GM18511 (cell line): Measurements from ENCODE around the gene RALBP1.
"Not testable (repeated sequence)": the region's sequence is repeated elsewhere in the genome, so short reads cannot be mapped to it uniquely, and the experiment has no call there.

Source experiments
- ATAC-seq: cut with Tn5 transposase; IDR thresholded peaks from one replicate; pipeline ENCODE4 v1.9.1; 2021; ENCODE audit warnings: mild to moderate bottlenecking, moderate library complexity; ENCODE audit not compliant: unreplicated experiment

RALBP1 gene

DNA sequence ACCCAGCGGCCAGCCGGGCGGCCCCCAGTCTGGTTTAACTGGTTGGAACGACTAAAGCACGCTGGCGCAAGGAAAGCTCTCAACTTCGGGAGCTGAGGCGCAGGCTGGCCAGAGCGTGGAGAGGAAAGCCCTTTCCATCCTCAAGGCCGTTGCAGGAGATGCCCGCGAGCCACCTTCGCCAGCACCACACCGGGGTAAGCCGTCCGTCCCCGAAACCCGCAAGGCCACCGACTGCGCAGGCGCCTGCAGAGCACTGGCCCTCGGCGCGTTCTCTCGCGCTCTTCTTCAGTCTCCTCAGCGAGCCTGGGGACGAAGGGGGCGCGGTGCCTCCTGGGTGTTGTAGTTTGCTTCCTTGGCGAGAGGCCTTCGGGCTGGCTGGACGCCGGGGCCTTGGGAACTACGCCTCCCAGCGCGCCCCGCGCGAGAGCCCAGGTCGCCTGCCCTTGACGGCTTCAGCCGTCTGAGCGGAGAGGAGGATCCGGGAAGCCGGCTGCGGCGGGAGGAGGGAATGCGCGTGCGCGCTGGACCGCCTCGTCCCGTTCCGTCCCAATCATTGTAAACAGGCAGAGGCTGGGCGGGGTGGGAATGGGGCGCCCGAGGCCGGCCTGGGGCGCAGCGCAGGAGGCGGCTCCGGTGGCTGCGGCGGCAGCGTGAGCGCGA, at the start of gene RALBP1:
TSS of gene RALBP1 (plus strand) at position 531 of the 660 bp plus-strand sequence. CDS start 37,533 bp downstream, outside the sequence.
- ATAC-seq = peak; percentile 92

DNA sequence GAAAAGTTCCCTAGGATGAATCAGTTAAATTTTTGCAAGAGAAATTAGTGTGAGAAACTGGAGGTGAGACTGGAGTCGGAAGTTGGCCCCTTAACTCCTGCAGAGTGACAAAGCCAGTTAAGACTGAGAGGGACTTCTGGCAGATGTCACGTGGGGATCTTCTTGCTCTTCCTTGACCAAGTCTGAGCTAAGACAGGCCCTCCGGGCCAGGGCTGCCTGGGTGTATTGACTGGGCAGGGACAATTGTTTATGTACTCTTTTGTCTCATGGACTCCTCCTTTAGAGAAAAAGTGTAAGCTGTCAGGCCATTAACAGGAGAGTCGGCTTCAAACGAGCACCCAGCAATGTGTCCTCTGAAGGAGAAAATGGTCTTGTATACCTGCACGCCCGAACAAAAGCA, 48.6 kb upstream of the RALBP1 start:
- no peak for ATAC-seq

DNA sequence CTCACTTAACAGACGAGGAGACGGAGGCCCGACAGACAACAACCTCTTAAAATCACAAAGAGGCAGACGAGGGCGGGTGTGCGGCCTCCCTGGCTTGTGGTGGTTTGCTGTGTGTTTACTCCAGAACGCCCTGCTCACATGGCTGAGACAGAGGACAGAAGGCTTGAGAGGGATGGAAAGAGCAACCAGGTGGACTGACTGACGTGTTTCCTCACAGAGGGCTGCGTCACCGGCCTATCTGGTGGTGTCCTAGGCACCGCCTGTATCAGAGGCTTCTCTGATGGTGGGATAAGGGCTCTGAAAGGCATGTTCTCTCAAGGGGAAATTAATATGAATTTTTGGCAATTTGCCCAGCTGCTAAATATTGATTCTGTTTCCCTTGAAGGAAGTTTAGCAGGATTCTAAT, 47.0 kb upstream of the RALBP1 start:
- ATAC-seq = no peak

DNA sequence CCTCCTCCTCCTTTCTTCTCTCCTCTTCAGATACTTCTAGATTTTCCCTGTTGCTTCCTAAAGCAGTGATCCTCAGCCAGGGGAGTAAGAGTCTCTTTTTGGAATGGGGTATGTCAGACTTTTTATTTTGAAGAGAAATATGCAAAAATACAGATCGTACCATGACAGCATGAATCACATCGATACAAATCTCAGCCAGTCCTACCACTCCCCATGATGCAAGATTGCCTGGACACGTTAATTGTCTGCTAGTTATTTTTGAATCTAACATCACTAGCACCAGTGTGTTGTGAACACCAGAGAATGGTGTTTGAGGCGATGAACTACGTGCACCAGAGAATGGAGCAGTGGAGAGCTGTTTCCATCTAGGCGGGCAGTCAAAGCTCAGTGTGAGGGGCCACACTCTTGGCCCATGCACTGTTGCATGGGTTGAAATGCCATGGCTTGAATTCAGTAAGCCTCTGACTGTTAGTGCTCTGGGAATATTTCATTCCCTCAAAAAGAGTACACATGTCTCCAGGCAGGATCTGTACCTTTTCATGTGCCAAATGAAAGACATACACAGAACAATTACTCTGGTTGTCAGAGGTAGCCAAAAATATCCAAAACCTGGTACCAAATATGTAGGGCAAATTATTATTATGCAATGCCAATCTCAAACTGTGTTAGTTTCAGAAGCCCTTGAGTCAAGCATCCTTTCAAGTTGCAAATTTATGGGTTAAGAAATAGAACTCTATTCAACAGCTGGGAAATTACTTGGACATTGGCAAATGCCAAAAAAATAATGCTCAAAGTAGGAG, 46.3 kb upstream of the RALBP1 start:
- no peak for ATAC-seq

DNA sequence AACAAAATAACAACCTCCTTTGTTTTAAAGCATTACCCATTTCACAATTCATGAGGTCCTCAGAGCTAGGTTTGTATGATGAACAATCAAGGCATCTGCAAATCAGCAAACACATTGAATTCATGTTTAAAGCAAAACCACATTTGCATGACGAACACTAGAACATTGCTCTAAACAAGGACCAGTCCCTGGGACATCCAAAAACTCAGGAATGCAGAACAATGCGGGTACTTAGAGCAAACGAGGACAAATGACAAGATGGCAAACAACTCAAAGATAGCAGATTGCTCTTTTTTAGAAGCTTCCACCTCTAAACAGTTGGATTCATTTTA, 45.7 kb upstream of the RALBP1 start:
- no peak for ATAC-seq

DNA sequence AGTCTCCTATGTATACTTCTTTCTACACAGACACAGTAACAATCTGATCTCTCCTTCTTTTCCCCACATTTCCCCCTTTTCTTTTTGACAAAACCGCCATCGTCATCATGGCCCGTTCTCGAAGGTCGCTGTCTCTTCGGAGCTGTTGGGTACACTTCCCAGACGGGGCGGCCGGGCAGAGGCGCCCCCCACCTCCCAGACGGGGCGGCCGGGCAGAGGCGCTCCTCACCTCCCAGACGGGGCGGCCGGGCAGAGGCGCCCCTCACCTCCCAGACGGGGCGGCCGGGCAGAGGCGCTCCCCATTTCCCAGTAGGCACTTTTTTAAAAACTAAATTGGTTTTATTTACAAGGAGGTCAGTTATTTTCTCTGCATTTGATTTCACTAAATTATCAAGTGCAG, 45.0 kb upstream of the RALBP1 start:
- ATAC-seq = not testable (repeated sequence)

DNA sequence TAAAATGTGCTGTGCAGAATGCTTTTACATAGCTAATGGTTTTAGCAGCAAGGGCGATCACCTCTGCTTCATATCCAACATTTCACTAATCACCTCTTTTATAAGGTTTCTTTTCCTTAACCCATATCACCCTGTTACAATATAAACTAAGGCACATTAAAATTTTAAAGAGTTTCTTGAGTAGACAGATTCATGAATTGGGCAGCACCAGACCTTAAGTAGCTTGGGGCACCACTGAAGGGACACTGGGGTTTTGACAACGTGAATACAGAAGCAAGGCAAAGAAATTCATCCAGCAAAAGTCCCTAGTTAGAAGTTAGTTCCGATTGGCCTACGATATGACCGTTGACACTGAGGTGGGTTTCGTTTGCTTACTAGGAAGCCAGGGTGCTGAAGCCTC, 44.0 kb upstream of the RALBP1 start:
- no peak for ATAC-seq

DNA sequence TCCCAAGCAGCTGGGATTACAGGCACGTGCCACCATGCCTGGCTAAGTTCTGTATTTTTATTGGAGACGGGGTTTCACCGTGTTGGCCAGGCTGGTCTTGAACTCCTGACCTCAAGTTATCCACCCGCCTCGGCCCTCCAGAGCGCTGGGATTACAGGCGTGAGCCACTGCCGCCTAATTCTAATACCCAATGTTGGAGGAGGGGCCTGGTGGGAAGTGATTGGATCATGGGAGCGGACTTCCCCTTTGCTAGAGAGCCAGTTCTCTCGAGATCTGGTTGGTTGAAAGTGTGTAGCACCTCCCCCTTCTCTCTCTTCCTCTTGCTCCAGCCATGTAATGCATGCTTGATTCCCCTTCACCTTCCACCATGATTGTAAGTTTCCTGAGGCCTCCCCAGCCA, 42.2 kb upstream of the RALBP1 start:
- not testable (repeated sequence) for ATAC-seq

DNA sequence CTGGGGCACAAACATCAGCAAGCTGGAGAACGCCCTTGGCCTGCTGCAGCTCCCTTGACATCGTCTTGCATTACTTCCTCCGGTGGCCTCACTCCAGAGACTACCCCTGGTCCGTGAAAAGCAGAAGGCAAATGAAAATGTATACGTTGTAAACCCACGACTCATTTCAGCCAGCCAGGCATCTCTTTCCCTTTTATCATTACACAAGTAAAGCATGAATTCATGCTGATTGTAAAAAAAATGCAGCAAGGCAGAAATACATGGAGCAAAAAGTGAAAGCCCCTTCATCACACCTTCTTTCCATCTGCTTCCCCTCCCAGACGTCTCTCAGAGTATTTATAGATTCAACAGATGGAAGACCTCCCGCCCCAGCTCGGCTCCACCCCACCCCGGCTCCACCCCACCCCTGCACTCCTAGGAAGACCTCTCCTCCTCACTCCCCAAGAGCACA, 41.6 kb upstream of the RALBP1 start:
- no peak for ATAC-seq

DNA sequence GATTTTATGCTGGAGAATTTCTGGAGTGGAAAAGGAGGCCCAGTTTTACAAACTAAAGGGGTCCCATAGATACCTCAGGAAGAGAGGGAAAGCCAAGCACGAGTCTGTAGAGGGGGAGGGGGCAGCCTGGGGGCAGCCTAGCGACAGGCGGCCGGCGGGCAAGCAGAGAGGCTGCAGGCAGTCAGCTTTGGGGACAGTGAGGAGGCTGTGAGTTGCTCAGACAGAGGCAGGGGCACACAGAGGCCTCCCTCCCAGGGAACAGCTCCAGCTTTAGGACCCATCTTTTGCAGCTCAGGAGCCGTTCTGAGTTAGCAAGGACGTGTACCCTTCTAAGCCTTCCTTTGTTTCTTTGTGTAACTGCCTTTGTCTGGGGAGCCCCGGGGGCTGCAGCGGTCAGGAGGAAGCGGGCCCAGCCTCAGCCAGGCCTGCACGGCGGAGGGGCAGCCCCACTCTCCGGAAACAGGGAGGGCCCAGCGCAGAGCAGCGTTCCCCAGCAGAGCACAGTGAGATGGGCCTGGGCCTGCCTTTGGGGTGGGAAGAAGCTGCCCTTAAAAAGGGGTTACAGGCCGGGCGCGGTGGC, 41.1 kb upstream of the RALBP1 start:
- ATAC-seq = no peak

DNA sequence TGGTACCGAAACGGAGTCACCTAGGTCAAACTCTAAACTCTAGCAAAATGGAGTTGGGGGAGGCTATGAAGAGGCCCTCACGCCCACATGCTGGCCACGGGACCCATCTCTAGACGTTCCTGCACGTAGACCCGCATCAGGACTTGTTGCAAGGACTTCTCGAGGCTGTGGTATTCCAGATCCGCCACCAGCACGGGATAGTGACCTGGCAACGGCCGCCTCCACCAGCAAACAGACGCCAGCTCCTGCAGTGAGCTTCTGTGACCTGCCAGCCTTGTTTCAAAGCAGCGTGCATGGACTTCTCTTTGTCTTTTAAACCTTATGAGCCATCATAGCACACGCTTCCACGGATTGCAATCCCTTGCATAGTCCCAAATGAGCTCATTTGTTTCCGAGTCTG, 40.3 kb upstream of the RALBP1 start:
- ATAC-seq = no peak

DNA sequence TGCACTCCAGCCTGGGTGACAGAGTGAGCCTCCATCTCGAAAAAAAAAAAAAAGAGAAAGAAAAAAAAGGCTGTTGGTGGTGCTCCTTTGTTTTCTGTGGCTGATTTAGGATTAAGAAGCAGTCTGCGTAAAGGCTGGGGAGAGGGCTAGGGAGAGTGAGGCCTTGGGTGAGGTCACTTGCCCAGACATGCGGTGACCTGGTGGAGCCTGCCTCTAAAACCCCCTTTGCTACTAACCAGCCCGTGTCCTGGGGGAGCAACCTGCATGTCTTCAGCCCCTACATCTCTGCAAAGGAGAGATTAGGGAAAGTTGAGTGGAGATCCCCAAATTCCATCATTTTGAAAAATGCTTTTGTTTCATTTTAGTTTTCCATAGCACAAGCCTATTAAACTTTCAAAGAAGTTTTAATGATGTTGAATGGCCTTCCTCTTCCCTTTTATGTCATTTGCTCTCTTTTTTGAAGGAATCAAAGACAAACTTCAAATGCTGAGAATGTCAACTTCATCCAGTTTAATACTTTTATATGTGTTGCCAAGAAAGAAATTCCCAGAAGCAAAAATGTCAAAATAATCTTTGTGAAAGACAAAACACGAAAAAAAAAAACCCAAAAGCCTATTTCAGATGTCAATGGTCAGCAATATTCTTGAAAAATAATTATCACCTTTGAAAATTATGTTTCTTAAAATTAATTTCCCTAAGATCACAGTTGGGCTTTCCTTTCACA, 38.9 kb upstream of the RALBP1 start:
- no peak for ATAC-seq

DNA sequence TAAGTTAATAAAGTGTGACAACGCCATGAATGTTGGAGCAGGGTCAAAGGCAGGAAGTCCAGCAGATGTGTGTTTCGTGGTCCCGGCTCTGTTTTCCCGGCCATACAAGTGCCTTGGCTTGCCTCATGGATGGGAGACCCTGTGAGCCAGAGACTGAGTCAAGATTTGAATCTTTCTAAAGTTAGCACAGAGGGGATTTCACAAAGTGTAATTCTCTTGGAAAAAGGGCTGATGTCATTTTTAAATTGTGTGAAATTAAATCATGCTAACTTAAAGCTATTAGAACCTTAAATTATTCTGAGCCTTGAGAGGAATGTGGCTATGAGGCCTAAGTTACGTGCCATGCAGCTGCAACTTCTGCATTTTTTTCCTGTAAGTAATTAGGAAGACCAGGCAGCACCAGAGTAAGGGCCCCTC, 38.3 kb upstream of the RALBP1 start:
- no peak for ATAC-seq

DNA sequence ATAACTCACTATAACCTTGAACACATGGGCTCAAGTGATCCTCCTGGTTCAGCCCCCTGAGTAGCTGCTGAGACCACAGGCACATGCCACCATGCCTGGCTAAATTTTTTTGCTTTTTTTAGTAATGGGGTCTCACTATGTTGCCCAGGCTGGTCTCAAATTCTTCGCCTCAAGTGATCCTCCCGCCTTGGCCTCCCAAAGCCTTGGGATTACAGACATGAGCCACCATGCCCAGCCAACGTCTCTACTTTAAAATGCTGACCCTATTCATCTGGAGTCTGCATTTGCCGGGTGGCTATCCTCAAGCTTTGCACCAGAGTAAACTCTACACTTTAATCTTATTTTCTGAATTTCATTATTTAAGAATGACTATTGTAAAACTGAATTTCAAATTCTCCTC, 37.6 kb upstream of the RALBP1 start:
- ATAC-seq = no peak

DNA sequence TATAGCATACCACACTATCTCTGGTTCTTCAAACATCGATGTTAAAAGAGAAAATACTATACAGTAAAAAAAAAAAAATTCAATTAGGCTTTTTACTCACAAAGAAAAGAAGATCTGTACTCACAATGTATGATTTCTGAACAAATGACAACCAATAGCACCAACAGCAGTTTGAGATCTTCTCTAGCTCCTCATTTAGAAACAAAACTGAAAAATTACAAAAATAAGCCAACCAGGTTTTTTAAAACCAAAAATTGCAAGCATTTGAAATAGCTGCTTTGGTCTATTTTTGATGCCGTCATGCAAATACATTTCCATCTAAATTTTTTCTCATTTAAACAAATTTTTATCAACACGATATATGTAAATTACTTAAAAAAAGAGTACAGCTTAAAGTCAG, 34.3 kb upstream of the RALBP1 start:
- no peak for ATAC-seq

DNA sequence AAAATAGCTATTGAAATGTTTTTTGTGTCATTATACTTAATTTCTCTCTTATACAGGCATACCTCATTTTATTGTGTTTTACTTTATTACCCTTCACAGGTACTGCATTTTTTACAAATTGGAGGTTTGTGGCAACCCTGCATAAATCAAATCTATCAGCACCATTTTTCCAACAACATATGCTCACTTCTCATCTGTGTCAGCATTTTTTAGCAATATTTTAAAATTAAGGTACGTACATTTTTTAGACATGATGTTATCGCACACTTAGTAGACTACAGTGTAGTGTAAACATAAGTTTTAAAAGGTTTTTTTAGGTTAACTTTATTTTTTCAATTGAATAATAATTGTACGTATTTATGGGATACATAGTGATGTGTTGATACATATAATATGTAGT, 30.8 kb upstream of the RALBP1 start:
- no peak for ATAC-seq

DNA sequence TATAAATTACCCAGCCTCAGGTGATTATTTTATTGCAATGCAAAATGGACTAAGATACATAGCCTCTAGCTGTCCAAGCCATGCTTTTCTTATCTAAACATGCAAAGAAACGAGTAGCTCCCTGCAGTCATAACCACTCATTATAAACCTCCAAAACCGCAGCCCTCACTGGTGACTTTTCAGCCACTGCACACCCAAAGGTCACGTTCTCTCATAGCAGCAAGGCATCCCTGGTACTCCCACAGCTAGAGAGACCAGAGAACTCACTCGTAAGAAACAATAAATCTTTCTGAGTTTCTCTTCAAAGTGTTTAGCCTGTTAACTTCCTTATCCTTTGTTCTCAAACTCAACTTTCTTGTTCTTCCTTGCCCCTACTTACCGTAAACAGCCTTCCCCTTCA, 28.5 kb upstream of the RALBP1 start:
- no peak for ATAC-seq

DNA sequence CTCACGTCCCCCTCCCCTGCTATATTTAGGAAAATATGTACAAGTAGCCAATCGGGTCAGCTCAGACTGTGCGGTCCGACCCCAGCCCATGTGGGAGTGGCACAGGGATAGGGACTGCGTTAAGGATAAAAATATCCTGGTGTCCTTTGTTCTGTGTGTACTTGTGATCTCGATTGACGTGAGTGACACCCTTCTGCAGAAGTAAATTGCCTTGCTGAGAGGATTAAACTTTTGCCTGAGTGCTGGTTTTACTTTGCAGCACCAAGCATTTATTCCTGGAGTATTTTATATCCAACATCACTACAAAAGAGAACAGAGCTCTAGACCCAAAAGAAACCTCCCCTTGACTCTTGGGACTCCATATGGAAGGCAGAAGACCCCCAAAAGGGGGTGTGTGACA, 28.0 kb upstream of the RALBP1 start:
- ATAC-seq = no peak

DNA sequence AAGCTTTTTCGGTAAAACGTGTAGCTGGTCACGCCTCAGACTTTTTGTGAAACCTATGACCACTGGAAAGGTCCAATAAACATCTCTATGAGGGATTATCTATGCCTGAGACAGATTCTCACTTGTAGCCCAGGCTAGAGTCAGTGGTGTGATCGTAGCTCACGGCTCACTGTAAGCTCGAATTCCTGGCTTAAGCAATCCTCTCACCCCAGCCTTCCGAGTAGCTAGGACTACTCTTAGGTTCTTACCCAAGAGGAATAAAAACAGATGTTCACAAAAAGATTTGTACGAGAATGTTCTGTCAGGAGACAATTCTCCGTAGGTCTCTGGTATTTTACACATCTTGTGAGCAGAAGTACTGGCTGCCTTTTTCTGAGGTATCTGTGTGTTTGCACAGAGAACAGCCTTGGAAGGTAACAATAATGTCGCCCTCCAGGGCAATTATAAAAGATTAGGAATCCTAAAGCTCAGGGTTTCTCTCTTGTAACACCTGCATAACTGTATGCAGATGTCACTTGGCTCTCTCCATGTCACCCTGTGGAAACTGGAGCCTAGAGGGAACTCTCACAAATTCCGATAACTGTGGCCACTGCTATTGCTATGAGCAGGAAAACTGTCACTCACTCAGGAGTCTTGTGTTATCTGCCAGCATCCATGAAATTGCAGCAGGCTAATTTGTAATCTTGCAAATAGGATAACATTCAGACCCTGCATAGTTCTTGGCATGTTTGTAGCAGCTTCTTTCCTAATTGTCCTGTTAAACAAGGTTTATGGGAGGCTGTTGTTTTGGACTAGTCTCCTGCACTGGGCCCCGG, 25.5 kb upstream of the RALBP1 start:
- ATAC-seq = no peak

DNA sequence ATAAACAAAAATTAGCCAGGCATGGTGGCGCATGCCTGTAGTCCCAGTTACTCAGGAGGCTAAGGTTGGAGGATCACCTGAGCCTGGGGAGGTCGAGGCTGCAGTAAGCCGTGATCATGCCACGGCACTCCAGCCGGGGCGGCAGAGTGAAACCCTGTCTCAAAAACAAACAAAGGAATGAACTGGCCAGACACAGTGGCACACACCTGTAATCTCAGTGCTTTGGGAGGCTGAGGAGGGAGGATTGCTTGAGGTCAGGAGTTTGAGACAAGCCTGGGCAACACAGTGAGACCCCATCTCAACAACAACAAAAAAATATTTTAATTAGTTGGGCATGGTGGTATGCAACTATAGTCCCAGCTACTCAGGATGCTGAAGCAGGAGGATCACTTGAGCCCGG, 24.4 kb upstream of the RALBP1 start:
- not testable (repeated sequence) for ATAC-seq

DNA sequence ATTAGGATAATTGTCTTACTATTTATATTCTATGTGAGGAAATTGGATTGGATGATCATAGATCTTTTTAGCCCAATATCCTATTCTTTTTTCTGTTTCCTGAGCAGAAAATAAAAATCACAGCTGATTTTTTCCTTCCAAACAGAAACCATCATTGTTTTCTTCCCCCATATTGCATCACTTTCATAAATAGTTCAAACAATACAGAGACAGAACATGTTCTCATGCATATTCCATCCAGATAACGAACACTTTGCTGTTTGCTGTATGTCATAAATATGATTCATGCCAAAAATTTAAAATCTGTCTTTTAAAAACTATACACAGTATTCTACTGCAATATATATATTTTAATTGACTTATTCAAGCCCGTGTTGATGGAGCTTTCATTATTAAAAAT, 22.0 kb upstream of the RALBP1 start:
- no peak for ATAC-seq
